WTC11 (cell line): ENCODE data around the gene LPP. TPM values are rescaled to one million over a fixed set of nuclear protein-coding genes. Genes with fewer than 3 reads are reported as not detected.

ENCODE experiments used
- ATAC-seq: fragments of 200-7000 bp; cut with Tn5 transposase; 2 replicates; pipeline ENCODE4 v1.10.0; 2021; ENCODE audit warnings: mild to moderate bottlenecking, moderate library complexity
- CTCF ChIA-PET: fragments of 300-600 bp; sonication (Branson Sonifier 250); formaldehyde crosslinking; loops from one replicate; lab custom pipeline; 2021; ENCODE audit warnings: antibody characterized with exemption; lab: Charles Lee
- POLR2A ChIA-PET: fragments of 350-600 bp; sonication (Branson Sonifier 250); formaldehyde crosslinking; loops from one replicate; lab custom pipeline; 2021; ENCODE audit warnings: antibody characterized with exemption; lab: Charles Lee
- DNase-seq: peaks from one replicate; pipeline ENCODE4 v3.0.0; 2021; ENCODE audit warnings: low spot score
- H3K27ac Mint-ChIP-seq: 2 replicates; pipeline ENCODE4 v1.8.0; 2021; ENCODE audit warnings: mixed read lengths
- H3K27me3 Mint-ChIP-seq: 2 replicates; pipeline ENCODE4 v1.8.0; 2021; ENCODE audit warnings: low read depth, mild to moderate bottlenecking, moderate library complexity, mixed read lengths
- H3K36me3 Mint-ChIP-seq: 2 replicates; pipeline ENCODE4 v1.8.0; 2021; ENCODE audit warnings: mixed read lengths
- H3K4me1 Mint-ChIP-seq: 2 replicates; pipeline ENCODE4 v1.8.0; 2022; ENCODE audit warnings: mixed read lengths
- H3K4me3 Mint-ChIP-seq: 2 replicates; pipeline ENCODE4 v1.8.0; 2021; ENCODE audit warnings: mild to moderate bottlenecking, moderate library complexity, mixed read lengths
- H3K9me3 Mint-ChIP-seq: 2 replicates; pipeline ENCODE4 v1.8.0; 2021; ENCODE audit warnings: mixed read lengths
- ATF3 ChIP-seq: sonication (generic); formaldehyde crosslinking; conservative IDR thresholded peaks from 2 replicates; pipeline ENCODE4 v1.8.1; 2022; ENCODE audit warnings: mild to moderate bottlenecking, missing genetic modification reagents
- EMX1 ChIP-seq: fragments of 250-450 bp; sonication (Bioruptor Pico); IDR thresholded peaks from 2 replicates; pipeline ENCODE4 v1.8.0; 2021; ENCODE audit warnings: mild to moderate bottlenecking
- ESRRA ChIP-seq: sonication (generic); formaldehyde crosslinking; IDR thresholded peaks from 2 replicates; pipeline ENCODE4 v1.8.1; 2022; ENCODE audit warnings: mild to moderate bottlenecking, missing genetic modification reagents, borderline replicate concordance
- ETV6 ChIP-seq: sonication (generic); formaldehyde crosslinking; IDR thresholded peaks from 2 replicates; pipeline ENCODE4 v1.8.1; 2022; ENCODE audit warnings: mild to moderate bottlenecking, missing genetic modification reagents
- FOXJ3 ChIP-seq: sonication (generic); formaldehyde crosslinking; IDR thresholded peaks from 2 replicates; pipeline ENCODE4 v1.9.0; 2021; ENCODE audit warnings: missing genetic modification reagents, mild to moderate bottlenecking, borderline replicate concordance
- FOXK1 ChIP-seq: sonication (generic); formaldehyde crosslinking; IDR thresholded peaks from 2 replicates; pipeline ENCODE4 v1.8.0; 2022; ENCODE audit warnings: mild to moderate bottlenecking, moderate library complexity, missing genetic modification reagents
- FOXP1 ChIP-seq: sonication (generic); formaldehyde crosslinking; IDR thresholded peaks from 2 replicates; pipeline ENCODE4 v1.8.0; 2022; ENCODE audit warnings: missing genetic modification reagents, mild to moderate bottlenecking, moderate library complexity, borderline replicate concordance
- GABPB1 ChIP-seq: sonication (generic); formaldehyde crosslinking; IDR thresholded peaks from 2 replicates; pipeline ENCODE4 v1.8.1; 2023; ENCODE audit warnings: mild to moderate bottlenecking, missing genetic modification reagents
- GTF2I ChIP-seq: fragments of 250-450 bp; sonication (Bioruptor Pico); conservative IDR thresholded peaks from 2 replicates; pipeline ENCODE4 v1.4.0; 2021; ENCODE audit warnings: mild to moderate bottlenecking
- NFYB ChIP-seq: sonication (generic); formaldehyde crosslinking; conservative IDR thresholded peaks from 2 replicates; pipeline ENCODE4 v1.8.0; 2022; ENCODE audit warnings: low read depth, missing genetic modification reagents
- RELA ChIP-seq: sonication (generic); formaldehyde crosslinking; IDR thresholded peaks from 2 replicates; pipeline ENCODE4 v1.8.1; 2022; ENCODE audit warnings: missing genetic modification reagents, mild to moderate bottlenecking, borderline replicate concordance
- SP1 ChIP-seq: sonication (generic); formaldehyde crosslinking; conservative IDR thresholded peaks from 2 replicates; pipeline ENCODE4 v1.8.1; 2022; ENCODE audit warnings: missing genetic modification reagents
- ZMAT4 ChIP-seq: fragments of 250-450 bp; sonication (Bioruptor Pico); IDR thresholded peaks from 2 replicates; pipeline ENCODE4 v1.9.0; 2021; ENCODE audit warnings: mild to moderate bottlenecking
- total RNA-seq: library from RNA; stranded (reverse); gene quantifications from 3 replicates; pipeline ENCODE4 v1.2.3, GENCODE V29; 2021
- TF ChIP-seq, protein P1 (sequence below): fragments of 250-450 bp; sonication (Bioruptor Pico); IDR thresholded peaks from 2 replicates; pipeline ENCODE4 v1.9.0; 2021; ENCODE audit warnings: mild to moderate bottlenecking, borderline replicate concordance
- TF ChIP-seq, protein P2 (sequence below): sonication (generic); formaldehyde crosslinking; IDR thresholded peaks from 2 replicates; pipeline ENCODE4 v1.8.1; 2023; ENCODE audit warnings: mild to moderate bottlenecking, missing genetic modification reagents, moderate library complexity
- TF ChIP-seq, protein P3 (sequence below): sonication (generic); formaldehyde crosslinking; IDR thresholded peaks from 2 replicates; pipeline ENCODE4 v1.8.0; 2022; ENCODE audit warnings: mild to moderate bottlenecking, missing genetic modification reagents

The LPP gene
- total RNA-seq, 1 experiment from 2014 or later: 49.6 TPM

DNA sequence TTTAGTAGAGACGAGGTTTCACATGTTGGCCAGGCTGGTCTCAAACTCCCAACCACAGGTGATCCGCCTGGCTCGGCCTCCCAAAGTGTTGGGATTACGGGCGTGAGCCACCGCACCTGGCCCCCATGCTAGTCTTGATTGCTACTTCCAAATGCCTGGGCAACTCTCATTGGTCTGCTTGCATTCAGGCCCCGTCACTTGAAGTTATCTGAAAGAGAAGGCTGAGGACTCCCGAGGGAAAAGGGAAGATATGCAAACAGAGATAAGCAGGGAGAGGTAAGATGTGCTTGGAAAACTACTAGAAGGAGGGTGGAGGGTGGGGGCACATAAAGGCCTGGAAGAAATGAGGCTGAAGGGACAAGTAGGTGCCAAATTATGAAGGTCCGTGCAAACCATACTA is 4.4 kb upstream of the LPP start (continued):
- TF ChIP-seq, protein P1, sequence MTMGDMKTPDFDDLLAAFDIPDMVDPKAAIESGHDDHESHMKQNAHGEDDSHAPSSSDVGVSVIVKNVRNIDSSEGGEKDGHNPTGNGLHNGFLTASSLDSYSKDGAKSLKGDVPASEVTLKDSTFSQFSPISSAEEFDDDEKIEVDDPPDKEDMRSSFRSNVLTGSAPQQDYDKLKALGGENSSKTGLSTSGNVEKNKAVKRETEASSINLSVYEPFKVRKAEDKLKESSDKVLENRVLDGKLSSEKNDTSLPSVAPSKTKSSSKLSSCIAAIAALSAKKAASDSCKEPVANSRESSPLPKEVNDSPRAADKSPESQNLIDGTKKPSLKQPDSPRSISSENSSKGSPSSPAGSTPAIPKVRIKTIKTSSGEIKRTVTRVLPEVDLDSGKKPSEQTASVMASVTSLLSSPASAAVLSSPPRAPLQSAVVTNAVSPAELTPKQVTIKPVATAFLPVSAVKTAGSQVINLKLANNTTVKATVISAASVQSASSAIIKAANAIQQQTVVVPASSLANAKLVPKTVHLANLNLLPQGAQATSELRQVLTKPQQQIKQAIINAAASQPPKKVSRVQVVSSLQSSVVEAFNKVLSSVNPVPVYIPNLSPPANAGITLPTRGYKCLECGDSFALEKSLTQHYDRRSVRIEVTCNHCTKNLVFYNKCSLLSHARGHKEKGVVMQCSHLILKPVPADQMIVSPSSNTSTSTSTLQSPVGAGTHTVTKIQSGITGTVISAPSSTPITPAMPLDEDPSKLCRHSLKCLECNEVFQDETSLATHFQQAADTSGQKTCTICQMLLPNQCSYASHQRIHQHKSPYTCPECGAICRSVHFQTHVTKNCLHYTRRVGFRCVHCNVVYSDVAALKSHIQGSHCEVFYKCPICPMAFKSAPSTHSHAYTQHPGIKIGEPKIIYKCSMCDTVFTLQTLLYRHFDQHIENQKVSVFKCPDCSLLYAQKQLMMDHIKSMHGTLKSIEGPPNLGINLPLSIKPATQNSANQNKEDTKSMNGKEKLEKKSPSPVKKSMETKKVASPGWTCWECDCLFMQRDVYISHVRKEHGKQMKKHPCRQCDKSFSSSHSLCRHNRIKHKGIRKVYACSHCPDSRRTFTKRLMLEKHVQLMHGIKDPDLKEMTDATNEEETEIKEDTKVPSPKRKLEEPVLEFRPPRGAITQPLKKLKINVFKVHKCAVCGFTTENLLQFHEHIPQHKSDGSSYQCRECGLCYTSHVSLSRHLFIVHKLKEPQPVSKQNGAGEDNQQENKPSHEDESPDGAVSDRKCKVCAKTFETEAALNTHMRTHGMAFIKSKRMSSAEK (CRISPR knock-in tag): no peak
- no peak for TF ChIP-seq GTF2I (CRISPR knock-in tag)
- TF ChIP-seq NFYB: no peak
- TF ChIP-seq, protein P2, sequence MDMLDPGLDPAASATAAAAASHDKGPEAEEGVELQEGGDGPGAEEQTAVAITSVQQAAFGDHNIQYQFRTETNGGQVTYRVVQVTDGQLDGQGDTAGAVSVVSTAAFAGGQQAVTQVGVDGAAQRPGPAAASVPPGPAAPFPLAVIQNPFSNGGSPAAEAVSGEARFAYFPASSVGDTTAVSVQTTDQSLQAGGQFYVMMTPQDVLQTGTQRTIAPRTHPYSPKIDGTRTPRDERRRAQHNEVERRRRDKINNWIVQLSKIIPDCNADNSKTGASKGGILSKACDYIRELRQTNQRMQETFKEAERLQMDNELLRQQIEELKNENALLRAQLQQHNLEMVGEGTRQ (CRISPR knock-in tag): no peak

- ChIA-PET POLR2A (interaction anchor here (1.1 kb wide), 1 partner anchor 405 kb away, joined by 5 read pairs; the partner anchor contains the start of gene BCL6), CTCF (interaction anchor here (0.6 to 1.3 kb wide), 5 partner anchors 66 to 804 kb away, joined by 3 to 5 read pairs (median 4); no protein-coding TSS in a partner anchor)
- H3K27me3 Mint-ChIP-seq: peaks cover 5% of the 10 kb centered on the region
- peaks cover 38% of the 10 kb centered on the region for H3K4me1 Mint-ChIP-seq
- DNase-seq (no peak), ATAC-seq (no peak)
- H3K4me3 Mint-ChIP-seq: no peak overlapping the region
- H3K36me3 Mint-ChIP-seq: no peaks in the 10 kb centered on the region
- no peaks in the 10 kb centered on the region for H3K9me3 Mint-ChIP-seq
- no peak for TF ChIP-seq ETV6 (CRISPR knock-in tag)
- no peak for TF ChIP-seq GABPB1 (CRISPR knock-in tag)
- TF ChIP-seq RELA (CRISPR knock-in tag): no peak
- no peak for TF ChIP-seq FOXK1 (CRISPR knock-in tag)
- TF ChIP-seq FOXJ3 (CRISPR knock-in tag): no peak
- TF ChIP-seq EMX1 (CRISPR knock-in tag): no peak
- TF ChIP-seq, protein P2 (CRISPR knock-in tag): no peak
- TF ChIP-seq SP1 (CRISPR knock-in tag): no peak
- TF ChIP-seq, protein P3, sequence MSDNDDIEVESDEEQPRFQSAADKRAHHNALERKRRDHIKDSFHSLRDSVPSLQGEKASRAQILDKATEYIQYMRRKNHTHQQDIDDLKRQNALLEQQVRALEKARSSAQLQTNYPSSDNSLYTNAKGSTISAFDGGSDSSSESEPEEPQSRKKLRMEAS (CRISPR knock-in tag): no peak
- TF ChIP-seq FOXP1: no peak
- no peak for TF ChIP-seq ZMAT4 (CRISPR knock-in tag)
- no peak for TF ChIP-seq ATF3
- no peak overlapping the region for H3K27ac Mint-ChIP-seq
Measured at GRCh38 chr3:188150982-188151381, 3.0 kb upstream of the LPP start.

- ChIA-PET POLR2A (no interaction called here), CTCF (no interaction called here)
- no peak overlapping the region for H3K27ac Mint-ChIP-seq
- no peaks in the 10 kb centered on the region for H3K9me3 Mint-ChIP-seq
- no peak overlapping the region for H3K4me3 Mint-ChIP-seq
- no peaks in the 10 kb centered on the region for H3K36me3 Mint-ChIP-seq
- no peak for DNase-seq
- H3K4me1 Mint-ChIP-seq: peaks cover 41% of the 10 kb centered on the region
- TF ChIP-seq ESRRA (CRISPR knock-in tag): no peak
- TF ChIP-seq, all 79 proteins: peak for 0
- ATAC-seq: no peak
- peaks cover 5% of the 10 kb centered on the region for H3K27me3 Mint-ChIP-seq
Measured at GRCh38 chr3:188151438-188151837, 2.5 kb upstream of the LPP start.
